ENCODE measurements around the gene TVP23C.

Gene TVP23C

GRCh38 chr17:15498107-15498506, 65.2 kb downstream of the TVP23C start:
- Histone ChIP-seq H3F3A (ENCODE audit: insufficient read depth) (no peaks in the 10 kb centered on the region), H3K27me3 (ENCODE audit: low read length) (no peaks in the 10 kb centered on the region), H3K27ac (ENCODE audit: low read depth, low read length) (no peak overlapping the region), H3K4me3 (ENCODE audit: insufficient read depth, low read length, poor library complexity, severe bottlenecking) (no peak overlapping the region), H3K9me3 (ENCODE audit: insufficient read depth, low read length) (no peaks in the 10 kb centered on the region), H4K20me1 (ENCODE audit: low read depth, low read length) (no peaks in the 10 kb centered on the region), H3K9ac (ENCODE audit: low read length) (no peak overlapping the region), H3K4me2 (ENCODE audit: low read depth, low read length, poor library complexity, severe bottlenecking) (no peak overlapping the region), H3K79me2 (ENCODE audit: insufficient read depth, low read length) (no peaks in the 10 kb centered on the region), H2AFZ (ENCODE audit: low read depth, low read length, severe bottlenecking) (no peak overlapping the region), H3K9me2 (replicated peaks; ENCODE audit: insufficient read depth, low read length) (no peaks in the 10 kb centered on the region), H3K36me3 (ENCODE audit: low read length) (no peaks in the 10 kb centered on the region)
- no peak for TF ChIP-seq CTCF (IDR thresholded peaks at IDR 0.05; ENCODE audit: insufficient read depth, low read length, poor library complexity, severe bottlenecking)
- TF ChIP-seq EZH2phosphoT487 (conservative IDR thresholded peaks at IDR 0.05; ENCODE audit: low read length), result no peak

GRCh38 chr17:15496735-15497670, 66.3 kb downstream of the TVP23C start:
- Histone ChIP-seq H3K27me3 (ENCODE audit: low read length) (no peaks in the 10 kb centered on the region), H3K4me3 (ENCODE audit: insufficient read depth, low read length, poor library complexity, severe bottlenecking) (no peak overlapping the region), H4K20me1 (ENCODE audit: low read depth, low read length) (no peaks in the 10 kb centered on the region), H3K4me2 (ENCODE audit: low read depth, low read length, poor library complexity, severe bottlenecking) (no peak overlapping the region), H3K9ac (ENCODE audit: low read length) (no peak overlapping the region), H3K9me3 (ENCODE audit: insufficient read depth, low read length) (no peaks in the 10 kb centered on the region), H2AFZ (ENCODE audit: low read depth, low read length, severe bottlenecking) (no peak overlapping the region), H3K27ac (ENCODE audit: low read depth, low read length) (no peak overlapping the region), H3K79me2 (ENCODE audit: insufficient read depth, low read length) (no peaks in the 10 kb centered on the region), H3K36me3 (ENCODE audit: low read length) (no peaks in the 10 kb centered on the region), H3F3A (ENCODE audit: insufficient read depth) (no peaks in the 10 kb centered on the region), H3K9me2 (replicated peaks; ENCODE audit: insufficient read depth, low read length) (no peaks in the 10 kb centered on the region)
- no peak for TF ChIP-seq EZH2phosphoT487 (conservative IDR thresholded peaks at IDR 0.05; ENCODE audit: low read length)
- TF ChIP-seq CTCF (IDR thresholded peaks at IDR 0.05; ENCODE audit: insufficient read depth, low read length, poor library complexity, severe bottlenecking), result no peak

GRCh38 chr17:15494821-15495220, 68.5 kb downstream of the TVP23C start:
- no peak for TF ChIP-seq CTCF (IDR thresholded peaks at IDR 0.05; ENCODE audit: insufficient read depth, low read length, poor library complexity, severe bottlenecking)
- TF ChIP-seq EZH2phosphoT487 (conservative IDR thresholded peaks at IDR 0.05; ENCODE audit: low read length), result no peak
- no peaks in the 10 kb centered on the region for H3K36me3 ChIP-seq (ENCODE audit: low read length)
- H3F3A ChIP-seq (ENCODE audit: insufficient read depth), result no peaks in the 10 kb centered on the region
- H3K79me2 ChIP-seq (ENCODE audit: insufficient read depth, low read length), result no peaks in the 10 kb centered on the region
- H3K9ac ChIP-seq (ENCODE audit: low read length), result no peak overlapping the region
- H2AFZ ChIP-seq (ENCODE audit: low read depth, low read length, severe bottlenecking), result no peak overlapping the region
- no peak overlapping the region for H3K27ac ChIP-seq (ENCODE audit: low read depth, low read length)
- no peaks in the 10 kb centered on the region for H3K9me3 ChIP-seq (ENCODE audit: insufficient read depth, low read length)
- no peak overlapping the region for H3K4me2 ChIP-seq (ENCODE audit: low read depth, low read length, poor library complexity, severe bottlenecking)
- H3K27me3 ChIP-seq (ENCODE audit: low read length), result no peaks in the 10 kb centered on the region
- no peaks in the 10 kb centered on the region for H3K9me2 ChIP-seq (replicated peaks; ENCODE audit: insufficient read depth, low read length)
- H3K4me3 ChIP-seq (ENCODE audit: insufficient read depth, low read length, poor library complexity, severe bottlenecking), result no peak overlapping the region
- no peaks in the 10 kb centered on the region for H4K20me1 ChIP-seq (ENCODE audit: low read depth, low read length)
